Endothelial cell of umbilical vein (primary cell): ENCODE measurements around the gene SPRN.

Experiments
- CTCF ChIP-seq, 2 donors: IDR thresholded peaks; 1 replicate in 1 of 2; 2 replicates in 1 of 2; pipeline ENCODE4 v1.5.1; 2011; ENCODE audit warnings: low read length in 2 of 2, mild to moderate bottlenecking in 2 of 2, moderate library complexity in 2 of 2, control low read depth in 1 of 2, inconsistent platforms in 1 of 2, low read depth in 1 of 2; ENCODE audit not compliant: insufficient read depth in 1 of 2; ENCODE audit errors: extremely low read depth in 1 of 2
- EZH2 ChIP-seq: IDR thresholded peaks from 2 replicates; pipeline ENCODE4 v1.6.1; 2012; ENCODE audit warnings: borderline replicate concordance, low read depth, mild to moderate bottlenecking, moderate library complexity, low read length, inconsistent platforms; ENCODE audit not compliant: severe bottlenecking
- FOS ChIP-seq: IDR thresholded peaks from 2 replicates; pipeline ENCODE4 v1.6.1; 2011; ENCODE audit warnings: mild to moderate bottlenecking, low read length, moderate library complexity, borderline replicate concordance; ENCODE audit not compliant: insufficient read depth
- GATA2 ChIP-seq: IDR thresholded peaks from 2 replicates; pipeline ENCODE4 v1.7.0; 2011; ENCODE audit warnings: low read depth, mild to moderate bottlenecking, moderate library complexity, mixed read lengths, low read length; ENCODE audit not compliant: insufficient read length, insufficient read depth
- JUN ChIP-seq: IDR thresholded peaks from 2 replicates; pipeline ENCODE4 v1.6.1; 2011; ENCODE audit warnings: borderline replicate concordance, low read depth; ENCODE audit not compliant: insufficient read length, insufficient read depth
- MAX ChIP-seq: IDR thresholded peaks from 2 replicates; pipeline ENCODE4 v1.6.1; 2011; ENCODE audit not compliant: insufficient read depth, insufficient read length
- MYC ChIP-seq: IDR thresholded peaks from one replicate; pipeline ENCODE4 v1.6.1; 2011; ENCODE audit warnings: mild to moderate bottlenecking, low read depth, low read length
- POLR2A ChIP-seq: IDR thresholded peaks from 2 replicates; pipeline ENCODE4 v1.6.1; 2012; ENCODE audit warnings: low read depth, mild to moderate bottlenecking, control low read depth, low read length
- POLR2AphosphoS5 ChIP-seq: IDR thresholded peaks from 2 replicates; pipeline ENCODE4 v1.6.1; 2012; ENCODE audit warnings: low read depth, mild to moderate bottlenecking, control low read depth, low read length, moderate library complexity; ENCODE audit not compliant: insufficient read depth

GRCh38 chr10:133377818-133378250 lies 46.6 kb downstream of the SPRN start:
- TF ChIP-seq CTCF (IDR thresholded peaks at IDR 0.05; ENCODE audit: extremely low read depth in 1 of 2, insufficient read depth in 1 of 2, low read depth in 1 of 2, low read length in 2 of 2) (no peak), MYC (no peak), POLR2AphosphoS5 (no peak), POLR2A (no peak), FOS (no peak), EZH2 (no peak), MAX (no peak), GATA2 (no peak), JUN (no peak)
